HepG2 (cell line): Measurements from ENCODE around the gene GCNT3. TPM values are rescaled to one million over a fixed set of nuclear protein-coding genes. Genes with fewer than 3 reads are reported as not detected.

Experiments
- ARID2 ChIP-seq: sonication (generic); formaldehyde crosslinking; IDR thresholded peaks from 2 replicates; pipeline ENCODE4 v1.8.1; 2022; ENCODE audit warnings: mild to moderate bottlenecking, missing genetic modification reagents, borderline replicate concordance
- ARNT2 ChIP-seq: sonication (generic); formaldehyde crosslinking; IDR thresholded peaks from 2 replicates; pipeline ENCODE4 v1.8.0; 2022; ENCODE audit warnings: mild to moderate bottlenecking, low read depth, missing genetic modification reagents, moderate library complexity
- DMAP1 ChIP-seq: IDR thresholded peaks from 2 replicates; pipeline ENCODE4 v1.6.1; 2016
- DNMT1 ChIP-seq: sonication (generic); formaldehyde crosslinking; IDR thresholded peaks from 2 replicates; pipeline ENCODE4 v1.5.1; 2020; ENCODE audit warnings: mild to moderate bottlenecking, missing genetic modification reagents
- MAF1 ChIP-seq: sonication (generic); formaldehyde crosslinking; IDR thresholded peaks from 2 replicates; pipeline ENCODE4 v1.5.0; 2020; ENCODE audit warnings: missing genetic modification reagents, borderline replicate concordance
- PCBP1 ChIP-seq: fragments of 200-400 bp; formaldehyde crosslinking; IDR thresholded peaks from 2 replicates; pipeline ENCODE4 v1.6.1; 2017; ENCODE audit warnings: mild to moderate bottlenecking, low read depth, low read length, borderline replicate concordance
- PHF8 ChIP-seq: sonication (generic); formaldehyde crosslinking; IDR thresholded peaks from 2 replicates; pipeline ENCODE4 v1.5.0; 2020; ENCODE audit warnings: missing genetic modification reagents
- SRSF4 ChIP-seq: fragments of 200-400 bp; formaldehyde crosslinking; IDR thresholded peaks from one replicate; pipeline ENCODE4 v1.6.1; 2018; ENCODE audit warnings: mild to moderate bottlenecking, low read depth, low read length, moderate library complexity; ENCODE audit not compliant: poor library complexity, severe bottlenecking
- TFDP1 ChIP-seq: IDR thresholded peaks from 2 replicates; pipeline ENCODE4 v1.6.1; 2016; ENCODE audit warnings: missing compliant biosample characterization, missing genetic modification reagents, borderline replicate concordance
- ZHX2 ChIP-seq, 2 experiments: sonication (generic) in 1 of 2; formaldehyde crosslinking in 1 of 2; IDR thresholded peaks; 2 replicates each; pipeline versions ENCODE4 v1.6.1 to v1.9.0; 2014 to 2022; ENCODE audit warnings: antibody characterized with exemption in 1 of 2, borderline replicate concordance in 1 of 2, inconsistent platforms in 1 of 2, low read depth in 1 of 2, missing genetic modification reagents in 1 of 2
- ZNF678 ChIP-seq: sonication (generic); formaldehyde crosslinking; IDR thresholded peaks from 2 replicates; pipeline ENCODE4 v1.4.0; 2020; ENCODE audit warnings: mild to moderate bottlenecking, missing genetic modification reagents
- ZSCAN22 ChIP-seq: sonication (generic); formaldehyde crosslinking; IDR thresholded peaks from 2 replicates; pipeline ENCODE4 v1.4.0; 2020; ENCODE audit warnings: mild to moderate bottlenecking, missing genetic modification reagents
- ZUFSP ChIP-seq: sonication (generic); formaldehyde crosslinking; IDR thresholded peaks from 2 replicates; pipeline ENCODE4 v1.9.0; 2021; ENCODE audit warnings: missing genetic modification reagents, mild to moderate bottlenecking, borderline replicate concordance
- polyA plus RNA-seq, 8 experiments: library from polyadenylated mRNA; depleted of rRNA in 3 of 8; stranded (reverse) in 7 of 8; unstranded in 1 of 8; fragments of >200 nt; fragmentation: Illumina TruSeq in 4 of 8; extraction: Trizol in 4 of 8; gene quantifications; 2 replicates each; pipeline versions ENCODE4 v1.2.1 to v1.2.3, GENCODE V29; 2011 to 2016; ENCODE audit warnings: low read depth in 4 of 8, missing spikeins in 1 of 8, mixed read lengths in 1 of 8; ENCODE audit not compliant: insufficient read depth in 1 of 8
- total RNA-seq, 5 experiments: library from RNA; depleted of rRNA; stranded (reverse); fragments of >200 nt; fragmentation: Illumina TruSeq; extraction: Trizol; gene quantifications; 2 replicates each; pipeline ENCODE4 v1.2.3, GENCODE V29; 2016; ENCODE audit warnings: low read depth in 1 of 5
- TF ChIP-seq, protein P1 (sequence below): IDR thresholded peaks from 2 replicates; pipeline ENCODE4 v1.6.1; 2016; ENCODE audit warnings: control low read depth

Gene GCNT3
- total and polyA plus RNA-seq, 2 of the 13 experiments (the other 11 are each of a cell fraction or from before 2014, with no cell fraction given), result 6.8 to 9.8 TPM

DNA sequence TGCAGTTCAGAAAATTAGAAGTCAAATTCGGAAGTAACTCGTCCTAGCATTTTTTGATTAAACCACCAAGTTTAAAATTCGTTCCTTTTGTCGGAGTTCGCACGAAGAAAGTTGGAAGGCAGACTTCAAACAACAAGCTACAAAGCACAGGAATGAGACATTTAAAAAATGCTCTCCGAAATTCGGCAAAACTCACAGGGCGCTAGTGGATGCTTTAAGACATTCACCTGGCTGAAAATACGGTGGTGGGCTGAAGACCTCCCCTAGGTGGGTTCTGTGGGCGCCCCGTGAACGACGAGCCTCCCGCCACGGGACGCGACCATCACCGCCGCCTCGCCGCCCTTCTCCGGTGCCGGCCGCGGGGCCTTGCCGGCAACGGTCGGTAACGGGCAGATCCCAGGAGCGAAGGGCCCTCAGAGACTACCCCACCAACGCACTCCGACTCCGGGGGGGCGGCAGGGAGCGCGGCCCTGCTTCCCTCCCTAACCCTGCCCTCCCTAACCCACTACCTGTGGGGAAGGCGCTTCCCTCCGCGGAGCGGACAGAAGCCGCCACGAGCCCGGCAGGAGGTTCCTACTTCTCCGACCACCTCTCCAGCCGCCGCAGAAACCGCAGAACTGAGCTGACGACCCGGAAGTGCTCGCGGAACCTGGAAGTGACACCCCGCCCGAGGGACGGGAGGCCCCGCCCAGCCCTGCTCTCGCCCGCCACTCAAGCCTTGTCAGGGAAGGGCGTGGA, 45.5 kb downstream of the GCNT3 start, which contains the start of gene GTF2A2 (continued):
- TF ChIP-seq PHF8 (CRISPR knock-in tag) (peak; percentile 96), ARNT2 (CRISPR knock-in tag) (peak; percentile 83), MAF1 (CRISPR knock-in tag) (no peak), ZNF678 (CRISPR knock-in tag) (peak; percentile 95; the same call in 1 of the 2 replicates), ARID2 (peak; percentile 79; the same call in 1 of the 2 replicates), SRSF4 (peak; percentile 34), ZSCAN22 (CRISPR knock-in tag) (no peak), DNMT1 (CRISPR knock-in tag) (no peak), ZHX2 (IDR thresholded peaks at IDR 0.05; ENCODE audit: low read depth) (no peak), ZHX2 (CRISPR knock-in tag; IDR thresholded peaks at IDR 0.05; ENCODE audit: borderline replicate concordance) (no peak), PCBP1 (no peak), ZUFSP (CRISPR knock-in tag) (no peak), DMAP1 (peak; percentile 70), TFDP1 (CRISPR knock-in tag) (peak; percentile 61; the same call in 1 of the 2 replicates)
- TF ChIP-seq, protein P1, sequence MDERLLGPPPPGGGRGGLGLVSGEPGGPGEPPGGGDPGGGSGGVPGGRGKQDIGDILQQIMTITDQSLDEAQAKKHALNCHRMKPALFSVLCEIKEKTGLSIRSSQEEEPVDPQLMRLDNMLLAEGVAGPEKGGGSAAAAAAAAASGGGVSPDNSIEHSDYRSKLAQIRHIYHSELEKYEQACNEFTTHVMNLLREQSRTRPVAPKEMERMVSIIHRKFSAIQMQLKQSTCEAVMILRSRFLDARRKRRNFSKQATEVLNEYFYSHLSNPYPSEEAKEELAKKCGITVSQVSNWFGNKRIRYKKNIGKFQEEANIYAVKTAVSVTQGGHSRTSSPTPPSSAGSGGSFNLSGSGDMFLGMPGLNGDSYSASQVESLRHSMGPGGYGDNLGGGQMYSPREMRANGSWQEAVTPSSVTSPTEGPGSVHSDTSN, result peak; percentile 86
